NCI-H146 (cell line): Measurements from ENCODE around the gene FAM222A.

Source experiments
- DNase-seq: peaks from one replicate; lab custom pipeline; 2025; lab: John Stamatoyannopoulos, UW

Gene FAM222A

DNA sequence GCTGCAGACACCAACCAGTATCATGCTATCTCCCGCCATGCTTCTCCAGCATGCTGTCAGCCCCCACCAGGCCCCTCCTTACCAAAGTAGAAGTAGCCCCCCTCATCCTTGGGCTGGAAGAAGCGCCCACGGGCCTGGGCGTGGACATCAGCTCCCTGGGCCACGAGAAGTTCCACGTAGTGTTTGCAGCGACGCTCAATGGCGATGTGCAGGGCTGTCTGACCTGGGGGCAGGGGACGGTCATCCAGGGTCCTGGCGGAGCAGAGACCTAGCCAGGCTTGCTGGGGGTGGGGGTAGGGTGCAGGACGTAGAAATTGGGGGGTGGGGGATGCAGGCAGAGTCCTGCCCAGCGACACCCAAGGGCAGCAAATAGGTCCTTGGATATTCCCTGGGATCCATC is 86.9 kb downstream of the FAM222A start:
- DNase-seq, result no peak

DNA sequence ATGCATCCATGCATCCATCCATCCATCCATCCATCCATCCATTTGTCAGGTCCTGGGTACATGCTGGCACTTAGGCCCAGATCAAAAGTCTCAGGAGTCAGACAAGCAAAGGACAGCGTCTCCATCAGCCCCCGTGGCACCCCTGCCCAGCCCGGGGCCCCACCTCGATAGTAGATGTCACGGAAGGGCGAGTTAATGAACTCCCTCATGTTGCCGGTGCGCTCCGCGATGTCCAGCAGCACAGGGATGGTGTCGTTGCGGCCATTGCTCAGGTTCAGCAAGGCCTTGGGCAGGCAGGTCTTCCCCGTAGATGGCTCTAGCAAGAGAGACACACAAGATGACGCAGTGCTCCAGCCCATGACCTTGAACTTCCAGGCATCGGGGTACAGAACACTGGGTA is 89.2 kb downstream of the FAM222A start:
- no peak for DNase-seq

DNA sequence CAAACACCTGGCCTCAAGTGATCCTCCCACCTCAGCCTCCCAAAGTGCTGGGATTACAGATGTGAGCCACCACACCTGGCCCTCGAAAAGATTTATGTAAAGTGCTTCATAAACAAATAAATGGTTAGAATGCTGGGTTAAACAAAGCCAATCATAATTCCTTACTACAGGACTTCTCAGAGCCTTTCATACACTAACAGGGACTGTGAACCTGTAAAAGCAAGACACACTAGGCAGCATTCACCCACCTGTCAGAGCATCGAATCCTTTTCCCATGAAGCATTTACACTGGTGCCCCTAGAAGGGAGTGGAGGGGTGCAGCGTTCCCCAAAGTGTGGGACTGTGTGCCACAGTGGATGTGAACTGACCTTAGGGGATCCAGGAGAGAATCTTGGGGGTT is 90.1 kb downstream of the FAM222A start:
- DNase-seq, result no peak

DNA sequence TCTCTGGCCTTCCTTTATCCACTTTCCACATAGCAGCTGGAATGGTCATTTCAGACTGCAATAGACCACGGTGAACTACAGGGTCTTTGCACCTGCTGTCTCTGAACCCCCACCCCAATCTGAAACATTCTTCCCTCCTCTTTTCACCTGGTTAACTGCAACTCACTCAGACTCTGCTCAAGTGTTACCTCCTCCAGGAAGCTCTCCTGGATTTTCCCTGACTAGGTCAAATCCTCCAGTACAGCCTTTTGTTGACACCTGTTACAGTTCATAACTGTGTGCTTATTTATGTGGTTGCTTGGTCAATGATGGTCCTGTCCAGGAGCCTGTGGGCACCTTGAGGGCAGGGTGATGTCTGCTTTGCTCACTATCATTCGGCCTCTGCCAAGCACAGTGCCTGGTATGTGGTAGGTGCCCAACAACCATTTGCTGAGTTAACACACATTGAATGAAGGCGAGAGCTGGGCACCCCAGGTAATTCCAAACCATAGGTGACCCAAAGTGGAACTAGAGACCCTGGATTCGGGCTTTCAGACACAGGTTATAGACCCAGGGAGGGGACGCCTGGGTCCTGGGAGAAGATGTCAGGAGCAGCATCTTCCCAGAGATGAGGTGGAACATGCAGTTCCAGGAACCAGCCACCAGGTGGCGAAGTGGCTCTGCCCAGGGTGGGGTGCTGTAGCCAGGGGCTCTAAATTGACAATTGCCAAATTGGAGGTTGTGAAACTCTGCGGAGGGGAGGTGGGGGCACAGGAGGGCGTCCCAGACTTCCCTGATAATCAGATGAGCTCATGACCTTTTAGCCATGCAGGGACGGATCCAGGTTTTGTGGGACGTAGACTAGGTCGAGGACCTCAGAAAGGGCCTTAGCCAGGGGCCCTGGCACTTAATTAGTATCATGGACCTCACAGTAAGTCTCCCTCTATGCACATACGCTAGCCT is 91.5 kb downstream of the FAM222A start:
- DNase-seq, result peak; percentile 60

DNA sequence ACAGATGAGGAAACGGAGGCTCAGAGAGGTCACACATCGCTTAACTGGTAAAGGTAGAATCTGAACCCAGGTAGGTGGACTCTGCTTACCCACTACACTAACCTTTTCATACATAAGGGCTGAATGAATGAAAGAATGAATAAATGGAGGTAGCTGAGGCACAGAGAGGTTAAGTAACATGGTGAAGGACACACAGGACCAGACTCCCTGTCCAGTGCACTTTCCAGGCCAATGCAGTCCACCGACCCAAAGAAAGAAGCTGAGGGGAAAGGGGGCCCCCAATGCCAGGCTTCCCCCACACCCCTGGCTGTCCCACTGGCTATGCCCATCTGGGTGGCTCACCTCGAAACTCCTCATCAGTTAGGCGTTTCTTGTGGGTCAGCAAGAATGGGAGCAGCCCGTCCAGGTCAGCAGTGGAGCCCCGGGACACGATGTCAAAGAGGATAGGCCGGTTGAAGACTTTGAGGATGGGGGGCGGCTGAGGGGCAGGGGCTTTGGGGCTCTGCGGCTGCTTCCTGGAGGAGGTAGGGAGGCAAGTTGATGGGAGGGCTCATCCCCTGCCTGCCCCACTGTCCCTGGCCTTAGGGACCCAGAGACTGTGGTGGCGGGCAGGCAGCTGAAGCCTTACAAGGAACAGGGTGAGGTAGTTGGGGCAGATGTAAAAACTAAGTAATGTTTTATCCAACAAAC is 94.5 kb downstream of the FAM222A start:
- no peak for DNase-seq

DNA sequence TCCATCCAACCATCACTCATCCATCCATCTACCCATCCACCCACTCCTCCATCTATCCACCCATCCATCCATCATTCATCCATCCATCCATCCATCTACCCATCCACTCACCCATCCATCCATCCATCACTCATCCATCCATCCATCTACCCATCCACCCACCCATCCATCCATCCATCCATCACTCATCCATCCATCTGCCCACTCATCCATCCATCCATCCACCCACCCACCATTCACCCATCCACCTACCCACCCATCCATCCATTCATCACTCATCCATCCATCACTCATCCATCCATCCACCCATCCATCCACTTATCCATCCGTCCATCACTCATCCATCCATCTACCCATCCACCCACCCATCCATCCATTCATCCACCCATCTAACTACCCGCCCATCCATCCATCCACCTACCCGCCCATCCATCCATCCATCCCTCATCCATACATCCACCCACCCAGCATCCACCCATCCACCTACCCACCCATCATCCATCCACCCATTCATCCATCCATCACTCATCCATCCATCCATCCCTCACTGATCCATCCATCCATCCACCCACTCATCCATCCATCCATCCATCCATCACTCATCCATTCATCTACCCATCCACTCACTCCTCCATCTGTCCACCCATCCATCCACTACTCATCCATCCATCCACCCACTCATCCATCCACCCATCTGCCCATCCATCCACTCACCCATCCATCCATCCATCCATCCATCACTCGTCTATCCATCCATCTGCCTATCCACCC is 95.4 kb downstream of the FAM222A start:
- no peak for DNase-seq

DNA sequence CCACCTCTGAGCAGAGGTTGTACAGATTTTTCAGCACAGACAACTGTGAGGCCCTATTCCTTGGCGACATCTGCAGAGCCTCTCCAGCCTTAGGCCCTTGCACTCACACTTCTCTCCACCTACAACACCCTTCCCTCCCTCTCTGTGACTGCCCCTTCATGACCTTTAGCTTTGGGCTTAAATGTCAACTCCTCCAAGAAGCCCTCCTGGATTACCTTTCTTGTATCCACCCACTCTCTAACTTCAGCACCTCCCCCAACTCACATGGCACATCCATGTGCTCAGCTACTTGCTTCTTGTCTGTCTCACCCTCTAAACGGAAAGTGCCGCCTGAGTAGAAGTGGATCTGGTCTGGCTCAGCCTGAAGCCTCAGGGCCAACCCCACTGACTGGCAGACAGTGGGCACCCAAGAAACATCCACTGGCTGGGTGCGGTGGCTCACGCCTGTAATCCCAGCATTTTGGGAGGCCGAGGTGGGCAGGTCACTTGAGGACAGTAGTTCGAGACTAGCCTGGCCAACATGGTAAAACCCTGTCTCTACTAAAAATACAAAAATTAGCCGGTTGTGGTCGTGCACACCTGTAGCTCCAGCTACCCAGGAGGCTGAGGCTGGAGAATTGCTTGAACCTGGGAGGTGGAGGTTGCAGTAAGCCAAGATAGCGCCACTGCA is 97.5 kb downstream of the FAM222A start:
- no peak for DNase-seq

DNA sequence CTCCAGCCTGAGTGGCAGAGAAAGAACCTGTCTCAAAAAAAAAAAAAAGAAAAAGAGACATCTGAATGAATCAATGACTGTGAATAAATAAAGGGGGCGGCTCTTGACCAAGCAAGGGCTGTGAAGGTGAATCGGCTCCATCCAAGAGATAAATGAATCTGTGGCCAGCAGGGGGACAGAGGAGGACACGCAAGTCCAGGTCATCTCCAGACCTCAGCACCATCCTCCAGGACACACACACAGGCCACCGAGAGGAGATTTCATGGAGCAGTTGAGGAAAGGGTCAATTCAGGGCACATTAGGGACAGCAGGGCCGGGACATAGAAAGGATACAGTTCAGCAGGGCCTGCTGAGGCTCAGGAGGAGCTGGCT is 98.0 kb downstream of the FAM222A start:
- peak; percentile 55 for DNase-seq

DNA sequence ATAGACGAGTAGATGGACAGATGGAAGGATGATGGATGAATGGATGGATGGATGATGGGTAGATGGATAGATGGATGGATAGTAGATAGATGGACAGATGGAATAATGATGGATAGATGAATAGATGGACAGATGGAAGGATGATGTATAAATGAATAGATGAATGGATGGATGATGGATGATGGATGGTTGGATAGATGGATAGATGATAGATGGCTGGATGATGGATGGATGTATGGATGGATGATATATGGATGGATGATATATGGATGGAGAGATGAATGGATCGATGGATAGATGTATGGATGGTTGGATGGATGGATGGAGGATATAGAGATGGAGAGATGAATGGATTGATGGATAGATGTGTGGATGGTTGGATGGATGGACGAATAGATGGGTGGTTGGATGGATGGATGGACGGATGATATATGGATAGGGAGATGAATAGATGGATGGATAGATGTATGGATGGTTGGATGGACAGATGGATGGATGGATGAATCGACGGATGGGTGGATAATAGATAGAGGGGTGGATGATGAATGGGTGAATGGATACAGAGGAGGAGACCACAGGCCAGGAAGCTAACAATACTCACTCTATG is 100.3 kb downstream of the FAM222A start:
- DNase-seq, result no peak

DNA sequence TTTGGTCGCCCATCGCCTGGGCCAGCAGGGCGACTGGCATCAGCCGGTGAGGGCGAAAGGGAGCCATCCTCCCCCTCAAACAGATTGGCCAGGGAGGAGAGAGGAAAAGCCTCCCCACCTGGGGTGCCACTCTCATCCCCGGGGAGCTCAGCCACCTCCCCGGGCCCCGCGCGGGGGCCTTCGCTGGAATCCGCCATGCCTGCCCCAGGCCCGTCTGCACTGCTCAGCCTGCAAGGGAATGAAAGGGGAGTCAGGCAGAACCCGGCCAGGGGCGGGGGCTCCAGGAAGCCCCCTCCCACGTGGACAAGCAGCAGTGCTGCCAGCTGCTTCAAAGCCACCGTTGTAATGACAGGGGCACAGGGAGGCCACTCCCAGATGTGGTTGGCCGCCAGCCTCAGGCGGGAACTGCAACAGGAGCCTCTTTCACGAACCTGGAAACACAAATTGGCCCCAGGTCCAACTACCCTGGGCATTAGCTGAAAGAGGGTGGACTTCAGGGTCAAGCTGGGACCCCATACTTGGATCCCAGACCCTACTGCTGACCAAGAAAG is 101.0 kb downstream of the FAM222A start:
- no peak for DNase-seq

DNA sequence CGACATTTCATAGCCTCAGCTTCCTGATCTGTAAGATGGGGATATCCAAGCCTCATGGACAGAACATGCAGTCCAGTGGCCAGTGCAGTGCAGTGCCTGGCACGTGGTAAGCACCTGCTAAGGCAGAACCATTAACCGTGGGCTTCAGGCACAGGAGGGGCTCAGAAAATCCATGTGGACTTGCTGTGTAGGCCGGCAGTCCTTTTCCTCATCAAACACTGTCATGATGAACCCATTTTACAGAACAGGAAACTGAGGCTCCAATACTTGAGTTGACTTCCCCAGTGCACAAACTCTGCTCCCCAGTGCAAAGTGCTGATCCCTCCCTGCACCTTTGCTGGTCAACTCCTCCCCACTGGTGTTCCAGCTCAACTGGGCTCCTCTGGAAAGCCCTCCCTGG is 101.6 kb downstream of the FAM222A start:
- DNase-seq, result no peak

DNA sequence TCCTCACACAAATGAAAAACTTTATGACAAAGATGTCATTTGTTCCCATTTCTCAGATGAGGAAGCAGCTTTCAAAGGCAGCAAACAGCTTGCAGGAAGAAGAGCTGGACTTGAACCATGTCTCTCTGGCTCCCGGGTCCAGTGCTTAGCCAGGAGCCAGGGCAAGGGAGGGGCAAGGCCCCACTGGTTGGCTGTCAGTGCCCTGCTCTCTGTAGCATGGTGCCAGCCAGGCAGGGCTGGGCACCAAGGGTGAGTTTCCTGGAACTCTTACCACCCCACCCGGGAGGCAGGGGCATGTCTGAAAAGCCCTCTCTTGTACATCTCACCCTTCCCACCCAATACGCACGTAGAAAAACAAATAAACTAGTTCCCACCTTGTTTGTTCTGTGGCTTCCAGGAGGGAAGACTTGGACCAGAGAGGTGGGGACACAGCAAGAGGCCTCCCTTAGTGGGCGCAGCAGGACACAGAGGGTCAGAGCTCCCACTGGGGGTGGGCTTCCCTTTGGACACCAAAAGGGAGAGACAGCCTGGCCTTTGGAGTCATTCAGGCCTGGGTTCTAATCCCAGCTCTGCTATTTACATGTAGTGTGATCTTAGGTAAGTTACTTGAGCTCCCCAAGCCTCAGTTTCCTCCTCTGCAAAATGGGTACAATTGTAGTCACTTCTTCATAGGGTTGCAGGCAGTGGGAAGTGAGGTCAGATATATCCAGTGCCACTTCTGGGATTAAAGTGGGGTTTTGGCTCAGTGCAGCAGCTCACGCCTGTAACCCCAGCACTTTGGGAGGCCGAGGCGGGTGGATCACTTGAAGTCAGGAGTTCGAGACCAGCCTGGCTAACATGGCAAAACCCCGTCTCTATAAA is 102.4 kb downstream of the FAM222A start:
- DNase-seq, result no peak

DNA sequence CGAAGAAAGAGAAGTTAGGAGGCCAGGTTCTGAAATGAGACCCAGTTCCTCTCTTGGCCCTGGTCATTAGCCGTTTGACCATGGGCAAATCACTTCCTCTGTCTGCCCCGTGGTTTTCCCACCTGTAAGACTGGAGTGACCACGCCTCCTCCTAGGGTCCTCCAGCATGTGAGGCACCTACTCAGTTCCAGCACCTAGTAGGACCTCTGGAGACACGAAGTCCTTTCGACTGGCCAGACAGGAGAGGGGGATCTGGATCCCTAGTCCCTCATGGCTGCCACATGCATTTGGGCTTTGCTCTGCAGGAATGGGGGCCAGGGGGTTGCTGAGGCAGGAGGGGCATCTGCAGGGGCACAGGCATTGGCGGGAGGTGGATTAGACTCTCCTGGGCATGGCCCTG is 103.2 kb downstream of the FAM222A start:
- no peak for DNase-seq

DNA sequence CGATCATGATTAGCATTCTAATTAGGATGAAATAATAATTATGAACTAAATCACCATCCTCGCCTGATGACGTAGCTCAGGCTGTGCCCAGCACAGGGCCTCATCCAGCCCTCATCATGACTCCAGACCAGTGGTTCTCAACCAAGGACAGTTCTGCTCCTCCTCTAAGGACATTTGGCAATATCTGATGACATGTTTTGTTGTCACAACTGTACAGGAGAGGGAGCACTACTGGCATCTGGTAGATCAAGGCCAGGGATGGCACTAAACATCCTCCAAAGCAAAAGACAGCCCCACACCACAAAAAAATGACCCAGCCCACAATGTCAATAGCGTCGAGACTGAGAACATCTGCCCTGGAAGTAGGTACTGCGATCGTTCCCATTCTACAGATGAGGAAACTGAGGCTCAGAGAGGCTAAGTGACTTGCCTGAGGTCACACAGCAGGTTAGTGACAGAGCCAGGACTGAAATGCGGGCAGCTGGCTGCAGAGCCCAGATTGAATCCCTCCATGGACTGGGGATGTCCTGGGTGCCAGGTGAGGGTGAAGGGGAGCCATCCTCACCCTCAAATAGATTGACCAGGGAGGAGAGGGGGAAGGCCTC is 104.1 kb downstream of the FAM222A start:
- DNase-seq, result no peak

DNA sequence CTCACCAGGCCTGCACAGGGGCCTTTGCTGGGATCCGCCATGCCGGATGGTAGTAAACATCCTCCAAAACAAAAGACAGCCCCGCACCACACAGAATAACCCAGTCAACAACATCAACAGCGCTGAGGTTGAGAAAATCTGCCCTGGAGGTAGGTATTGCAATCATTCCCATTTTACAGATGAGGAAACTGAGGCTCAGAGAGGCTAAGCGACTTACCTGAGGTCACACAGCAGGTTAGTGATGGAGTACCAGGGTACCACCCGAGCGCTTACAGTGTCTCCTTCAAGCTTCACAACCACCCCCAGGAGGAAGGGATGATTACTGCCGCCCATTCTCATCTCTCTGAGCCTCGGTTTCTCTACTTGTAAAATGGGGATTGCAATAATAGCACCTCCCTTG is 104.6 kb downstream of the FAM222A start:
- DNase-seq, result no peak

DNA sequence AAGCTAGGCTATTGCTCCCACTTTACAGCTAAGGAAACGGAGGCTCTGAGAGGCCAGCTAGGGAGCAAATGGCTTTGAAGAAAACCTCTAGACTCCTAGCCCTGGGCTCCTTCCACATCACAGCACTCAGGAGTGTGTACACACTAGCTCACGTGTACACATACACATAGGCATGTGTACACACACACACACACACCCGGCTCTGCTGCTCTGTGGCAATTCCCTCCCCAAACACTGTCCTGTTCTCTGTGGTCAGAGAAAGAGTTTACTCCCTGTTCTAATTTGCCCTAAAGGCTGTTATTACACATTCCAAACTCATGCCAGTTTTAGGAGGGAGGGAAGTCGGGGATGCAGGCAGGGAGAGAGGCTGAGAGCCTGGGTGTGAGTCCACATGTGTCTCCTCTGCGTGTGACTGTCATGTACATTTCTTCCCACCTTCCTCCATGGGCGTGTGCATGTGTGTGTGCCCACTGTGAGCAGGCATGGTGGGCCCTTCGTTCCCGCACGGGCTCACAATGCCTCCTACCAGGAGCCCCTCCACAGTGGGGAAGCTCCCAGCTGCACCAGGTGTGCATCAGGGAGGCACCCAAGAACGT is 105.4 kb downstream of the FAM222A start:
- no peak for DNase-seq
